Tibial artery (tissue), 4 donors: ENCODE measurements around the gene SCAP.

ENCODE experiments used
- DNase-seq, 2 donors: peaks; one replicate each; pipeline ENCODE4 v3.0.0-alpha.2; 2019
- H3K27ac ChIP-seq, 2 donors: fragments of 200-600 bp; sonication (generic) in 1 of 2; 1 replicate in 1 of 2; 2 replicates in 1 of 2; pipeline ENCODE4 v1.5.1; 2018 to 2019; ENCODE audit warnings: mild to moderate bottlenecking in 1 of 2
- H3K27me3 ChIP-seq, 2 donors: fragments of 200-600 bp; sonication (generic) in 1 of 2; one replicate each; pipeline versions ENCODE4 v1.5.1 to v1.6.0; 2016 to 2019
- H3K36me3 ChIP-seq, 3 donors: fragments of 200-600 bp; sonication (generic) in 2 of 3; one replicate each; pipeline ENCODE4 v1.5.1; 2016 to 2019; ENCODE audit warnings: mild to moderate bottlenecking in 2 of 3
- H3K4me1 ChIP-seq, 4 donors: fragments of 200-600 bp; sonication (generic) in 2 of 4; 1 replicate in 3 of 4; 2 replicates in 1 of 4; pipeline ENCODE4 v1.5.1; 2016 to 2019
- H3K4me3 ChIP-seq, 2 donors: fragments of 200-600 bp; sonication (generic) in 1 of 2; 1 replicate in 1 of 2; 2 replicates in 1 of 2; pipeline ENCODE4 v1.5.1; 2018 to 2019; ENCODE audit warnings: mild to moderate bottlenecking in 2 of 2
- H3K9me3 ChIP-seq, 3 donors: fragments of 200-600 bp; sonication (generic) in 1 of 3; one replicate each; pipeline ENCODE4 v1.5.1; 2016 to 2019
- CTCF ChIP-seq, 2 experiments: fragments of 200-600 bp in 1 of 2; fragments of 450-650 bp in 1 of 2; IDR thresholded peaks; one replicate each; pipeline ENCODE4 v1.5.1; 2017 to 2019; ENCODE audit warnings: antibody characterized with exemption in 2 of 2, mild to moderate bottlenecking in 1 of 2, moderate library complexity in 1 of 2
- intact Hi-C: fragments of 100-400 bp; cut with DNase I; formaldehyde crosslinking; loops from one replicate; pipeline ENCODE4 v1.15.0; 2023; ENCODE audit warnings: low total_unique reads

The SCAP gene

GRCh38 chr3:47503033-47503432 is 27.3 kb upstream of the SCAP start:
- H3K4me3 ChIP-seq = no peak overlapping the region
- no peaks in the 10 kb centered on the region for H3K27me3 ChIP-seq
- intact Hi-C loops = no loop called here
- no peak for DNase-seq
- H3K4me1 ChIP-seq = no peaks in the 10 kb centered on the region
- H3K27ac ChIP-seq = no peak overlapping the region
- H3K36me3 ChIP-seq = peaks cover 51 to 90% (median 78%) of the 10 kb centered on the region in 3 donors
- no peak for TF ChIP-seq CTCF (IDR thresholded peaks at IDR 0.05)
- H3K9me3 ChIP-seq = no peaks in the 10 kb centered on the region

- Histone ChIP-seq H3K27ac (no peak overlapping the region), H3K4me1 (no peaks in the 10 kb centered on the region), H3K27me3 (no peaks in the 10 kb centered on the region), H3K9me3 (no peaks in the 10 kb centered on the region), H3K36me3 (peaks cover 41 to 79% (median 61%) of the 10 kb centered on the region in 3 donors), H3K4me3 (no peak overlapping the region)
- DNase-seq = no peak
- no peak for TF ChIP-seq CTCF (IDR thresholded peaks at IDR 0.05)
- intact Hi-C loops = no loop called here
These were observed 21.2 kb upstream of the SCAP start for GRCh38 chr3:47496892-47497291.

- Histone ChIP-seq H3K4me3 (no peak overlapping the region), H3K36me3 (peaks cover 32 to 79% (median 53%) of the 10 kb centered on the region in 3 donors), H3K4me1 (no peaks in the 10 kb centered on the region), H3K9me3 (no peaks in the 10 kb centered on the region), H3K27me3 (no peaks in the 10 kb centered on the region), H3K27ac (no peak overlapping the region)
- TF ChIP-seq CTCF (IDR thresholded peaks at IDR 0.05) = no peak
- intact Hi-C loops = no loop called here
- DNase-seq = no peak
These were observed 20.1 kb upstream of the SCAP start for GRCh38 chr3:47495886-47496285.

DNA sequence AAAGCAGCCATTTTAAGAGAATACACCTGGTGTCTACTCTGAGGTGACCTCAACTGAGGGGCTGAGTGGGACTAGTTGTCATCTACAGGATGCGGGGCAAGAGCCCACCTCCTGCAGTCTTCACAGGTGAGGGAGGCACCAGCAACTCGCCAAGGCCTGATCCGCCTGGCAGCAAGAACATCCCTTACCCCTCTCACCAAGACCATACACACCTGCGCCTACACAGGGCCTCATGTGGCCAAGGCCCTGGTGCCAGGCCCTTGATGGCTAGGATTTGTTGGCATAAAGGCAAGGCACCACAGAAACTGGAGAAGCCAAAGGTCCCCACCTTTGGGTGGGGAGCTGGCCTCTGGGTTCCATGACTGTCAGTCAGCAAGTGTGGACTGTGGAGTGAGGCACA is 19.4 kb upstream of the SCAP start:
- Histone ChIP-seq H3K27me3 (no peaks in the 10 kb centered on the region), H3K4me1 (no peaks in the 10 kb centered on the region), H3K9me3 (no peaks in the 10 kb centered on the region), H3K36me3 (peaks cover 25 to 74% (median 46%) of the 10 kb centered on the region in 3 donors), H3K4me3 (no peak overlapping the region), H3K27ac (no peak overlapping the region)
- TF ChIP-seq CTCF (IDR thresholded peaks at IDR 0.05) = no peak
- no peak for DNase-seq
- intact Hi-C loops = no loop called here

- no peak for DNase-seq
These were observed 16.0 kb upstream of the SCAP start for GRCh38 chr3:47491777-47492176.

More at GRCh38 chr3:47491777-47492176, 16.0 kb upstream of the SCAP start:
- Histone ChIP-seq H3K27me3 (no peaks in the 10 kb centered on the region), H3K4me3 (no peak overlapping the region), H3K36me3 (peaks cover 12 to 41% (median 18%) of the 10 kb centered on the region in 3 donors), H3K4me1 (no peaks in the 10 kb centered on the region), H3K9me3 (no peaks in the 10 kb centered on the region), H3K27ac (no peak overlapping the region)
- intact Hi-C loops = no loop called here
- TF ChIP-seq CTCF (IDR thresholded peaks at IDR 0.05) = no peak
